ENCODE results near the gene NMU.

GRCh38 chr4:55610381-55610780 lies 25.7 kb downstream of the NMU start:
- no peak for TF ChIP-seq CTCF (IDR thresholded peaks at IDR 0.05; ENCODE audit: low read depth, low read length, poor library complexity, severe bottlenecking)
- no peak for TF ChIP-seq EZH2phosphoT487 (IDR thresholded peaks at IDR 0.05; ENCODE audit: borderline replicate concordance, low read length)

All from DOHH2 (cell line).